H9 (cell line): Measurements from ENCODE around the gene PTGFRN. TPM values are rescaled to one million over a fixed set of nuclear protein-coding genes. Genes with fewer than 3 reads are reported as not detected.

Source experiments
- DNase-seq: peaks from one replicate; pipeline ENCODE4 v3.0.0-alpha.2; 2017
- H2AFZ ChIP-seq: one replicate; pipeline ENCODE4 v1.6.1; 2013; ENCODE audit warnings: mild to moderate bottlenecking, low read length, control low read depth, moderate library complexity
- H2AK5ac ChIP-seq: 2 replicates; pipeline ENCODE4 v1.6.1; 2013; ENCODE audit warnings: low read length, control low read depth, mixed read lengths; ENCODE audit not compliant: insufficient read length
- H2BK120ac ChIP-seq: one replicate; pipeline ENCODE4 v1.6.1; 2013; ENCODE audit warnings: low read depth, mild to moderate bottlenecking, low read length, control low read depth, inconsistent platforms; ENCODE audit not compliant: poor library complexity, severe bottlenecking
- H2BK12ac ChIP-seq: 2 replicates; pipeline ENCODE4 v1.6.1; 2013; ENCODE audit warnings: low read length, control low read depth, mixed read lengths, low read depth; ENCODE audit not compliant: insufficient read length
- H2BK15ac ChIP-seq: 2 replicates; pipeline ENCODE4 v1.6.1; 2013; ENCODE audit warnings: low read depth, low read length, control low read depth
- H2BK20ac ChIP-seq: one replicate; pipeline ENCODE4 v1.6.1; 2013; ENCODE audit warnings: low read depth, mild to moderate bottlenecking, low read length, control low read depth, inconsistent platforms; ENCODE audit not compliant: poor library complexity, severe bottlenecking
- H2BK5ac ChIP-seq: 2 replicates; pipeline ENCODE4 v1.6.1; 2013; ENCODE audit warnings: low read length, control low read depth, mixed read lengths; ENCODE audit not compliant: insufficient read length
- H3K14ac ChIP-seq: 2 replicates; pipeline ENCODE4 v1.6.1; 2013; ENCODE audit warnings: low read length, control low read depth; ENCODE audit not compliant: insufficient read depth
- H3K18ac ChIP-seq: 2 replicates; pipeline ENCODE4 v1.6.1; 2013; ENCODE audit warnings: low read depth, mild to moderate bottlenecking, mixed read lengths, low read length, control low read depth; ENCODE audit not compliant: insufficient read length
- H3K23ac ChIP-seq: 2 replicates; pipeline ENCODE4 v1.6.1; 2013; ENCODE audit warnings: low read length, control low read depth, mixed read lengths, low read depth; ENCODE audit not compliant: insufficient read length
- H3K23me2 ChIP-seq: 2 replicates; pipeline ENCODE4 v1.6.1; 2013; ENCODE audit warnings: low read depth, mild to moderate bottlenecking, mixed read lengths, low read length, control low read depth; ENCODE audit not compliant: insufficient read length, poor library complexity, severe bottlenecking
- H3K27ac ChIP-seq: 2 replicates; pipeline ENCODE4 v1.5.1; 2013; ENCODE audit warnings: low read length, control low read depth, mixed read lengths, low read depth; ENCODE audit not compliant: insufficient read length
- H3K27me3 ChIP-seq: 2 replicates; pipeline ENCODE4 v1.6.1; 2013; ENCODE audit warnings: low read length, control low read depth, inconsistent platforms; ENCODE audit not compliant: insufficient read depth
- H3K4ac ChIP-seq: 2 replicates; pipeline ENCODE4 v1.6.1; 2013; ENCODE audit warnings: low read depth, mild to moderate bottlenecking, control low read depth, inconsistent platforms, low read length, moderate library complexity
- H3K4me1 ChIP-seq: 2 replicates; pipeline ENCODE4 v1.6.1; 2013; ENCODE audit warnings: low read length, control low read depth, inconsistent platforms; ENCODE audit not compliant: insufficient read depth
- H3K4me2 ChIP-seq: 2 replicates; pipeline ENCODE4 v1.6.1; 2013; ENCODE audit warnings: low read length, control low read depth, mixed read lengths; ENCODE audit not compliant: insufficient read length, insufficient read depth
- H3K56ac ChIP-seq: 2 replicates; pipeline ENCODE4 v1.6.1; 2013; ENCODE audit warnings: low read depth, mild to moderate bottlenecking, mixed read lengths, low read length, control low read depth; ENCODE audit not compliant: insufficient read length
- H3K79me1 ChIP-seq: 2 replicates; pipeline ENCODE4 v1.6.1; 2013; ENCODE audit warnings: low read depth, mild to moderate bottlenecking, moderate library complexity, low read length, control low read depth, inconsistent platforms; ENCODE audit not compliant: insufficient read depth, poor library complexity, severe bottlenecking
- H3K79me2 ChIP-seq: 2 replicates; pipeline ENCODE4 v1.6.1; 2013; ENCODE audit warnings: low read length, control low read depth, inconsistent platforms; ENCODE audit not compliant: insufficient read depth
- H3K9ac ChIP-seq: 2 replicates; pipeline ENCODE4 v1.6.1; 2013; ENCODE audit warnings: low read length, control low read depth, mixed read lengths; ENCODE audit not compliant: insufficient read length; ENCODE audit errors: extremely low read depth
- H3K9me3 ChIP-seq: one replicate; pipeline ENCODE4 v1.6.1; 2013; ENCODE audit warnings: low read depth, low read length, inconsistent platforms; ENCODE audit not compliant: control insufficient read depth
- H3T11ph ChIP-seq: one replicate; pipeline ENCODE4 v1.6.1; 2013; ENCODE audit warnings: mild to moderate bottlenecking, low read length, control low read depth, inconsistent platforms
- H4K20me1 ChIP-seq: one replicate; pipeline ENCODE4 v1.6.1; 2013; ENCODE audit not compliant: control insufficient read depth, insufficient read length, insufficient read depth
- H4K5ac ChIP-seq: 2 replicates; pipeline ENCODE4 v1.6.1; 2013; ENCODE audit warnings: low read depth, mild to moderate bottlenecking, mixed read lengths, low read length, control low read depth; ENCODE audit not compliant: insufficient read length
- H4K8ac ChIP-seq: replicated peaks from 2 replicates; pipeline ENCODE4 v1.6.1; 2013; ENCODE audit warnings: low read length, control low read depth, mixed read lengths, low read depth; ENCODE audit not compliant: insufficient read length
- H4K91ac ChIP-seq: 2 replicates; pipeline ENCODE4 v1.6.1; 2013; ENCODE audit warnings: low read depth, mild to moderate bottlenecking, moderate library complexity, mixed read lengths, low read length, control low read depth; ENCODE audit not compliant: insufficient read length
- H3K27ac Mint-ChIP-seq, 3 experiments: 2 replicates in 2 of 3; 3 replicates in 1 of 3; pipeline ENCODE4 v1.8.0; 2020 to 2021; ENCODE audit warnings: mixed read lengths in 3 of 3, mild to moderate bottlenecking in 1 of 3, moderate library complexity in 1 of 3
- H3K27me3 Mint-ChIP-seq: 2 replicates; pipeline ENCODE4 v1.8.0; 2021; ENCODE audit warnings: low read depth, mild to moderate bottlenecking, moderate library complexity, mixed read lengths
- H3K36me3 Mint-ChIP-seq, 3 experiments: 2 replicates in 2 of 3; 3 replicates in 1 of 3; pipeline ENCODE4 v1.8.0; 2020 to 2021; ENCODE audit warnings: low read depth in 3 of 3, mixed read lengths in 3 of 3; ENCODE audit not compliant: insufficient read depth in 1 of 3
- H3K4me1 Mint-ChIP-seq, 2 experiments: 2 replicates each; pipeline ENCODE4 v1.8.0; 2020; ENCODE audit warnings: mixed read lengths in 2 of 2
- H3K4me3 Mint-ChIP-seq, 2 experiments: 2 replicates in 1 of 2; 3 replicates in 1 of 2; pipeline ENCODE4 v1.8.0; 2020 to 2021; ENCODE audit warnings: mild to moderate bottlenecking in 2 of 2, mixed read lengths in 2 of 2, moderate library complexity in 1 of 2
- H3K9me3 Mint-ChIP-seq, 2 experiments: 2 replicates in 1 of 2; 3 replicates in 1 of 2; pipeline ENCODE4 v1.8.0; 2020; ENCODE audit warnings: mild to moderate bottlenecking in 2 of 2, mixed read lengths in 2 of 2, moderate library complexity in 1 of 2
- CTCF ChIP-seq: fragments of 200-600 bp; sonication (generic); conservative IDR thresholded peaks from 3 replicates; pipeline ENCODE4 v1.8.0; 2021; ENCODE audit warnings: antibody characterized with exemption, mild to moderate bottlenecking
- WGBS: extraction: QIAGEN DNeasy Blood & Tissue Kit; methylation state at CpG from one replicate; pipeline ENCODE4 v1.1.7; 2013; ENCODE audit warnings: missing lambda C conversion rate, low lambda C conversion rate, mixed read lengths; ENCODE audit not compliant: insufficient read length; ENCODE audit errors: extremely low coverage; 5-methylcytosine and 5-hydroxymethylcytosine counted together
- total RNA-seq: library from RNA; stranded (reverse); gene quantifications from 2 replicates; pipeline ENCODE4 v1.2.1, GENCODE V29; 2021

The PTGFRN gene
- total RNA-seq, 1 experiment from 2014 or later: 26.3 TPM

- DNase-seq: no peak
- no CpG with 5 or more reads among the region's 4 CpGs for WGBS
- no peak overlapping the region for H2AFZ ChIP-seq
- no peak overlapping the region for H3K4me2 ChIP-seq
- Mint-ChIP-seq H3K36me3 (peaks cover 18 to 24% (median 21%) of the 10 kb centered on the region in 3 experiments; a peak in 6 of 7 replicates), H3K9me3 (no peaks in the 10 kb centered on the region), H3K4me1 (no peaks in the 10 kb centered on the region), H3K4me3 (no peak overlapping the region), H3K27ac (no peak overlapping the region), H3K27me3 (no peaks in the 10 kb centered on the region)
- H3K79me1 ChIP-seq: no peaks in the 10 kb centered on the region
- no peak overlapping the region for H4K8ac ChIP-seq
- no peak overlapping the region for H3T11ph ChIP-seq
- no peak overlapping the region for H3K18ac ChIP-seq
- H3K9me3 ChIP-seq: no peaks in the 10 kb centered on the region
- H2BK12ac ChIP-seq: no peak overlapping the region
- no peaks in the 10 kb centered on the region for H3K79me2 ChIP-seq
- H3K14ac ChIP-seq: no peak overlapping the region
- H3K56ac ChIP-seq: no peak overlapping the region
- H2BK120ac ChIP-seq: no peak overlapping the region
- no peak overlapping the region for H4K5ac ChIP-seq
- H3K23ac ChIP-seq: no peak overlapping the region
- no peak for TF ChIP-seq CTCF
- H3K4ac ChIP-seq: no peak overlapping the region
- H3K27ac ChIP-seq: no peak overlapping the region
- H3K4me1 ChIP-seq: no peaks in the 10 kb centered on the region
- H2BK5ac ChIP-seq: no peak overlapping the region
- no peak overlapping the region for H2AK5ac ChIP-seq
- H2BK20ac ChIP-seq: no peak overlapping the region
- H3K27me3 ChIP-seq: no peaks in the 10 kb centered on the region
- H2BK15ac ChIP-seq: no peak overlapping the region
- no peak overlapping the region for H4K91ac ChIP-seq
- H4K20me1 ChIP-seq: peaks cover 2% of the 10 kb centered on the region
- no peaks in the 10 kb centered on the region for H3K23me2 ChIP-seq
- H3K9ac ChIP-seq: no peak overlapping the region
Observed at GRCh38 chr1:116962987-116963639, 53.4 kb downstream of the PTGFRN start.
